Measurements from ENCODE around the gene USP21.

GRCh38 chr1:161132410-161133219, 26.7 kb upstream of the USP21 start, which contains the start of gene DEDD:
- TF ChIP-seq FOXM1 (IDR thresholded peaks at IDR 0.05; ENCODE audit: borderline replicate concordance, low read depth), result no peak
- TF ChIP-seq MAX (IDR thresholded peaks at IDR 0.05), result peak; percentile 66
- 0 out of 2 replicates have a peak, but pooled peaks have one; percentile 39 for TF ChIP-seq TCF12 (IDR thresholded peaks at IDR 0.05; ENCODE audit: low read depth)
- peak; percentile 41; the same call in 1 of the 2 replicates for TF ChIP-seq EP300 (IDR thresholded peaks at IDR 0.05; ENCODE audit: borderline replicate concordance)
- no peak for TF ChIP-seq TEAD4 (IDR thresholded peaks at IDR 0.05)
- TF ChIP-seq, protein P1, sequence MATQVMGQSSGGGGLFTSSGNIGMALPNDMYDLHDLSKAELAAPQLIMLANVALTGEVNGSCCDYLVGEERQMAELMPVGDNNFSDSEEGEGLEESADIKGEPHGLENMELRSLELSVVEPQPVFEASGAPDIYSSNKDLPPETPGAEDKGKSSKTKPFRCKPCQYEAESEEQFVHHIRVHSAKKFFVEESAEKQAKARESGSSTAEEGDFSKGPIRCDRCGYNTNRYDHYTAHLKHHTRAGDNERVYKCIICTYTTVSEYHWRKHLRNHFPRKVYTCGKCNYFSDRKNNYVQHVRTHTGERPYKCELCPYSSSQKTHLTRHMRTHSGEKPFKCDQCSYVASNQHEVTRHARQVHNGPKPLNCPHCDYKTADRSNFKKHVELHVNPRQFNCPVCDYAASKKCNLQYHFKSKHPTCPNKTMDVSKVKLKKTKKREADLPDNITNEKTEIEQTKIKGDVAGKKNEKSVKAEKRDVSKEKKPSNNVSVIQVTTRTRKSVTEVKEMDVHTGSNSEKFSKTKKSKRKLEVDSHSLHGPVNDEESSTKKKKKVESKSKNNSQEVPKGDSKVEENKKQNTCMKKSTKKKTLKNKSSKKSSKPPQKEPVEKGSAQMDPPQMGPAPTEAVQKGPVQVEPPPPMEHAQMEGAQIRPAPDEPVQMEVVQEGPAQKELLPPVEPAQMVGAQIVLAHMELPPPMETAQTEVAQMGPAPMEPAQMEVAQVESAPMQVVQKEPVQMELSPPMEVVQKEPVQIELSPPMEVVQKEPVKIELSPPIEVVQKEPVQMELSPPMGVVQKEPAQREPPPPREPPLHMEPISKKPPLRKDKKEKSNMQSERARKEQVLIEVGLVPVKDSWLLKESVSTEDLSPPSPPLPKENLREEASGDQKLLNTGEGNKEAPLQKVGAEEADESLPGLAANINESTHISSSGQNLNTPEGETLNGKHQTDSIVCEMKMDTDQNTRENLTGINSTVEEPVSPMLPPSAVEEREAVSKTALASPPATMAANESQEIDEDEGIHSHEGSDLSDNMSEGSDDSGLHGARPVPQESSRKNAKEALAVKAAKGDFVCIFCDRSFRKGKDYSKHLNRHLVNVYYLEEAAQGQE (IDR thresholded peaks at IDR 0.05; ENCODE audit: low read depth), result no peak
- TF ChIP-seq RAD21 (IDR thresholded peaks at IDR 0.05; ENCODE audit: low read depth), result no peak
- peak; percentile 99 for TF ChIP-seq YY1 (IDR thresholded peaks at IDR 0.05; ENCODE audit: low read depth)

Measured in Ishikawa (cell line).